Mononuclear cell (primary cell): ENCODE data around the gene FBXO34. TPM values are rescaled to one million over a fixed set of nuclear protein-coding genes. Genes with fewer than 3 reads are reported as not detected.

Experiments
- H3K27me3 ChIP-seq: 2 replicates; pipeline ENCODE4 v1.6.0; 2011; ENCODE audit warnings: low read length, control low read depth; ENCODE audit not compliant: insufficient read depth
- H3K4me1 ChIP-seq: 2 replicates; pipeline ENCODE4 v1.5.1; 2011; ENCODE audit warnings: mild to moderate bottlenecking, low read length, control low read depth; ENCODE audit not compliant: insufficient read depth
- H3K4me3 ChIP-seq: 2 replicates; pipeline ENCODE4 v1.5.1; 2011; ENCODE audit warnings: mild to moderate bottlenecking, low read length, moderate library complexity
- H3K9me3 ChIP-seq: 2 replicates; pipeline ENCODE4 v1.5.1; 2011; ENCODE audit warnings: low read depth, mild to moderate bottlenecking, control low read depth, low read length
- total RNA-seq: library from RNA; depleted of rRNA; stranded (reverse); fragments of >200 nt; gene quantifications from one replicate; pipeline ENCODE4 v1.2.3, GENCODE V29; 2012

FBXO34 gene
- total RNA-seq, 1 donor, result 41.3 TPM

GRCh38 chr14:55384536-55384935 is 113.3 kb downstream of the FBXO34 start:
- H3K4me3 ChIP-seq, result no peak overlapping the region

GRCh38 chr14:55386037-55386808 is 115.0 kb downstream of the FBXO34 start:
- no peak overlapping the region for H3K4me3 ChIP-seq
- H3K9me3 ChIP-seq, result no peaks in the 10 kb centered on the region
- no peaks in the 10 kb centered on the region for H3K27me3 ChIP-seq
- H3K4me1 ChIP-seq, result no peaks in the 10 kb centered on the region

More at GRCh38 chr14:55384536-55384935, 113.3 kb downstream of the FBXO34 start:
- no peaks in the 10 kb centered on the region for H3K27me3 ChIP-seq
- no peaks in the 10 kb centered on the region for H3K9me3 ChIP-seq
- no peaks in the 10 kb centered on the region for H3K4me1 ChIP-seq

GRCh38 chr14:55387121-55387520 is 115.9 kb downstream of the FBXO34 start:
- Histone ChIP-seq H3K4me3 (no peak overlapping the region), H3K9me3 (no peaks in the 10 kb centered on the region), H3K4me1 (no peaks in the 10 kb centered on the region), H3K27me3 (no peaks in the 10 kb centered on the region)

GRCh38 chr14:55388160-55388559 is 116.9 kb downstream of the FBXO34 start:
- Histone ChIP-seq H3K9me3 (no peaks in the 10 kb centered on the region), H3K4me3 (no peak overlapping the region), H3K27me3 (no peaks in the 10 kb centered on the region), H3K4me1 (no peaks in the 10 kb centered on the region)

- Histone ChIP-seq H3K4me3 (no peak overlapping the region), H3K4me1 (no peaks in the 10 kb centered on the region), H3K27me3 (no peaks in the 10 kb centered on the region), H3K9me3 (no peaks in the 10 kb centered on the region)
These were observed 118.1 kb downstream of the FBXO34 start for GRCh38 chr14:55389330-55389729.

GRCh38 chr14:55398679-55399078 is 127.5 kb downstream of the FBXO34 start:
- no peaks in the 10 kb centered on the region for H3K27me3 ChIP-seq
- no peaks in the 10 kb centered on the region for H3K9me3 ChIP-seq
- no peaks in the 10 kb centered on the region for H3K4me1 ChIP-seq
- no peak overlapping the region for H3K4me3 ChIP-seq

GRCh38 chr14:55399183-55399582 is 128.0 kb downstream of the FBXO34 start:
- H3K4me1 ChIP-seq, result no peaks in the 10 kb centered on the region
- no peaks in the 10 kb centered on the region for H3K27me3 ChIP-seq
- no peaks in the 10 kb centered on the region for H3K9me3 ChIP-seq
- no peak overlapping the region for H3K4me3 ChIP-seq

- H3K9me3 ChIP-seq, result no peaks in the 10 kb centered on the region
- no peak overlapping the region for H3K4me3 ChIP-seq
- no peaks in the 10 kb centered on the region for H3K4me1 ChIP-seq
- no peaks in the 10 kb centered on the region for H3K27me3 ChIP-seq
These were observed 128.6 kb downstream of the FBXO34 start for GRCh38 chr14:55399852-55400251.

GRCh38 chr14:55401751-55402150 is 130.5 kb downstream of the FBXO34 start:
- H3K9me3 ChIP-seq, result no peaks in the 10 kb centered on the region
- H3K4me1 ChIP-seq, result no peaks in the 10 kb centered on the region
- H3K27me3 ChIP-seq, result no peaks in the 10 kb centered on the region
- H3K4me3 ChIP-seq, result no peak overlapping the region

Other genes with a start within 250 kb of the FBXO34 start
- 2.1 TPM for gene WDHD1, start 244.3 kb upstream of the FBXO34 start, total RNA-seq
- 14.7 TPM for gene SOCS4, start 244.2 kb upstream of the FBXO34 start, total RNA-seq
- gene MAPK1IP1L, start 219.8 kb upstream of the FBXO34 start, total RNA-seq, result 96.1 TPM
- gene LGALS3, start 142.2 kb upstream of the FBXO34 start, total RNA-seq, result 126 TPM
- gene DLGAP5, start 79.8 kb upstream of the FBXO34 start, total RNA-seq, result 0.84 TPM
- gene ATG14, start 140.4 kb downstream of the FBXO34 start, total RNA-seq, result 33.0 TPM
- not detected for gene TBPL2, start 169.2 kb downstream of the FBXO34 start, total RNA-seq